ENCODE measurements around the gene MYCBP2.
"Not testable (repeated sequence)": the region's sequence is repeated elsewhere in the genome, so short reads cannot be mapped to it uniquely, and the experiment has no call there.

MYCBP2 gene

DNA sequence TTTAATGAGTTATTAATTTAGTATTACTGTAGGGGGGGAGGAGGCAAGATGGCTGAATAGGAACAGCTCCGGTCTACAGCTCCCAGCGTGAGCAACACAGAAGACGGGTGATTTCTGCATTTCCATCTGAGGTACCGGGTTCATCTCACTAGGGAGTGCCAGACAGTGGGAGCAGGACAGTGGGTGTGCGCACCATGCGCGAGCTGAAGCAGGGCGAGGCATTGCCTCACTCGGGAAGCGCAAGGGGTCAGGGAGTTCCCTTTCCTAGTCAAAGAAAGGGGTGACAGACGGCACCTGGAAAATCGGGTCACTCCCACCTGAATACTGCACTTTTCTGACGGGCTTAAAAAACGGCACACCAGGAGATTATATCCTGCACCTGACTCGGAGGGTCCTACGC lies 127.9 kb downstream of the MYCBP2 start:
- DNase-seq: not testable (repeated sequence)

- DNase-seq: no peak
Measured at GRCh38 chr13:77196052-77196618, 130.8 kb downstream of the MYCBP2 start.

- DNase-seq: no peak
Measured at GRCh38 chr13:77190349-77190958, 136.4 kb downstream of the MYCBP2 start.

DNA sequence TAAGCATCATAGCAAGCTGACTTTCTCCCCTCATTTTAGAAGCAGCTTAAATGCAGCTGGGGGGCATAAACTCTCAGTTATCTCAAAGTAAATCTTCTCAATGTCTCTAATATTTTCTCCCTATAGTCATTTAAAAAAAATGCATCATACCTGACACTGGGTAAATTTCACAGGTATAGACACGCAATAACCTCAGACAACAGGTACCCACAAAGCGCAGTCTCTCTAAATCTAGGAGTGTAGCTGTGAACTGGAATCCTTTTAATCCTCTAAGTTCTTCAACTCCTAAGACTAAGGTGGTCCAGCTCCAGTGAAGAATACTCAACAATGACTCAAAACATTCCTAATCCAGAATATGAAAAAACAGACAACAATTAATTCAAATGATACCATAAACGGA lies 141.2 kb downstream of the MYCBP2 start:
- DNase-seq: no peak

DNA sequence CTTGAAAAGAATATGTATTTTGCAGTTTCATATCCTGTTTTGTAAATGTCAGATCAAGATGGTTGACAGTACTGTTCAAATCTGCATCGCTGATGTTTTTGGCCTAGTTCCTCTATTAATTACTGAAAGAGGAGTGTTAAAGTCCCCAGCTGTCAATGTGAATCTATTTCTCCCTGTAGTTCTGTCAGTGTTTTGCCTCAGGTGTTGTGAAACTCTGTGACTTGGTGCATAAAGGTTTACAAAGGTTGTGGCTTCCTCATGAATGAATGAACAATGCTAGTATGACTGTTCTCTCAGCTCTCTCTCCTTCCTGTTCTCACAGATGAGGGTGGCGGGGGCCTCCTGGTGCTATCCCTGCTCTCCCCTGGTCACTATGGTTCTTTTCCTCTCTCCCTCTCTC lies 142.4 kb downstream of the MYCBP2 start:
- no peak for DNase-seq

- DNase-seq: no peak
Measured at GRCh38 chr13:77180011-77180410, 146.9 kb downstream of the MYCBP2 start.

DNA sequence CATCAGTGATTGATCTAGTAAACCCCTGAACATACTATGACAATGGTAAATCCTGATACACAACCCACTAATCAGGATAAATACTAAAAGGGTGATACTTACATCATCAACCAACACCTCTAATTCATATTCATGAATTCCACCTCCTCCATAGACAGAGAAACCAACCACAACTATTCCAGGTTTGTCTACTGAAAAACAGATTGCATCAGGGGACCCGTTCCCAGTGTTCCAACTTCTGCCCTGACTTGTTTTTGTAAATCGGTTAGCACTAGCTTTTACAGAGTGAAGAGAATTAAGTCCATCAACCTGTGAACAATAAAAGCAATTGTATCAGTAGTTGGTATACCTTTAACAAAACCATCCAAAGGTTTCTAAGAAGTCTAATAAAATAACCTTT lies 149.2 kb downstream of the MYCBP2 start:
- DNase-seq: no peak

DNA sequence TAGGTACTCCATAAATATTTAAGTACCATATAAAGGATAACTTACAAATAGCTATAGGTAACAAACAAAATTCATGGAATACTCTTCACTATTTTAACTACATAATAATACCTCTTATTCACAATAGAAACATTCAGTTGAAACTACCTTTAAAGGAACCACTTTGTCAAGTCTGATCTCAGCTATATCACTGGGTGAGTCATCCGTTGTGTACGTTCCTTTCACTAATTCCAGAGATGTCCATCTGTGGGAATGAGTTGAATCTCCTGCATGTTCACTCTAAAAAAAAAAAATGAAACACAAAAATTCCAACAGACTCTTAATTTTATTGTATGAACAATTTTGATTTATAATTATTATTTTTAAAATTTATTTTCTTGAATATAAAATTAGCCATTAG lies 150.5 kb downstream of the MYCBP2 start:
- DNase-seq: no peak

DNA sequence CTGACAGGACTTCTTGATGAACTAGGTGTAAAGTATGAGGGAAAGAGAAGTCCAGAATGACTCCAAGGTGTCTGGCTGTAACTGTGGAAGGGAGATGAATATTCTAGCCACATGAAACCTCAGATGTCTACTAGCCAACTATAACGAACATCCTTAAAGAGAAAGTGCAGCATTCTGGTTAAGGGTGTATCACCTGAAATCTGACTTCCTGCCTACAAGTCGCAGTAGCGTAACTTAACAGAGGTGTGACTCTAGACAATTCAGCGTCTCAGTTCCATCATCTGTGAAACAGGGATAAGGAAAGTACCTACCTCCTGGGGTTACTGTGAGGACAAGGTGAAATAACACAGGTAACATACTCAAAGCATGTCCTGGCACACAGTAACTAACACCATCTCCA lies 154.2 kb downstream of the MYCBP2 start:
- no peak for DNase-seq

GRCh38 chr13:77171451-77171850 lies 155.4 kb downstream of the MYCBP2 start:
- DNase-seq: no peak

- DNase-seq: no peak
Measured at GRCh38 chr13:77168237-77168636, 158.7 kb downstream of the MYCBP2 start.

- DNase-seq: no peak
Measured at GRCh38 chr13:77150651-77151050, 176.2 kb downstream of the MYCBP2 start.

DNA sequence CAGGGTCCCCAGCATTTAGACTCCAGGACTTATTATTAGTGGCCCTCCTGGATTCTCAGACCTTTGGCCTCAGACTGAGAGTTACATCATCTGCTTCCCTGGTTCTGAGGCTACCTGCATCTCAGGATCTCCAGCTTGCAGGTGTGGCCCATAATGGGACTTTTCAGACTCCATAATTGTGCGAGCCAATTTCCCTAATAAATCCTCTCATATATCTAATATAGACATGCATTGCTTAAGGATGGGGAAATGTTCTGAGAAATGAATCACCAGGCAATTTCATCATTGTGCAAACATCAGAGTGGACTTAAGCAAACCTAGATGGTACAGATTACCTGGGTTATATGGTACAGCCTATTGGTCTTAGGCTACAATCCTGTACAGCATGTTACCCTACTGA lies 183.5 kb downstream of the MYCBP2 start:
- no peak for DNase-seq

DNA sequence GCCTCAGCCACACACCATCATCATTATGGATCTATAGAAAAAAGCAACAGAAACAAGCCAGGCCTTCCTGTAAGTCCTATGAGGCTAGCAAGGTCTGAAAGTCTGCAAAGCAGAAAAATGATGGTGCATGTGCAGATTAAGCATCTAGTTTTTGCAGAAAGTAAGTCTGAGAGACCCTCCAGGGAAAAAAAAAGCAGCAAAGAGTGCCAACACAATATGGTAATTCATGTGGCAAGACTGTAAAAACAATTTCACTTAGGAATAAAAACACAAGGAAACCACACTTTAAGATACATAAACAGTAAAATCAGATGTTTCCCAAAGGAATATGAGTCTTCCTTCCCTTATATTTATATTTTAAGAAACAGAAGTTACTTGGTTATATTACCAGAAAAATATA lies 187.6 kb downstream of the MYCBP2 start:
- DNase-seq: no peak

DNA sequence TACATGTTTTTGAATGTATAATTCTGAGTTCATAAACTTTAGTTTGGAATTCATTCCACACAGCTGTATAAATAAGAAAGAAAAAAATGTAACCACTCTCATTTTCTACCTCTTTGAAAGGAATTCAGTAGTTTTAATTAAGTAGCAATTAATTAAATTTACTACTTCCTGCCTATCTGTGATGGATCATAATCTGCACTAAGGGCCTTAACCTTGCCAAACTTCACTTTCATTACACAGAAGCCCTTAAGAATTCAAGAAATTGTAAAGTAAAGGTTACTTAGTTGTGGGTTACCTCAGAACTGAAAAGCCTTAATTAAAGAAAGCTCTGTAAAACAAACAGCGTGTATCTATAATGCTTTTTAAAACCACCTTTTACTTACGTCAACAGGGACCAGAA lies 188.1 kb downstream of the MYCBP2 start:
- DNase-seq: no peak

GRCh38 chr13:77136902-77137420 lies 189.9 kb downstream of the MYCBP2 start:
- DNase-seq: no peak

GRCh38 chr13:77124423-77124822 lies 202.5 kb downstream of the MYCBP2 start:
- no peak for DNase-seq

- DNase-seq: no peak
Measured at GRCh38 chr13:77118134-77118533, 208.8 kb downstream of the MYCBP2 start.

DNA sequence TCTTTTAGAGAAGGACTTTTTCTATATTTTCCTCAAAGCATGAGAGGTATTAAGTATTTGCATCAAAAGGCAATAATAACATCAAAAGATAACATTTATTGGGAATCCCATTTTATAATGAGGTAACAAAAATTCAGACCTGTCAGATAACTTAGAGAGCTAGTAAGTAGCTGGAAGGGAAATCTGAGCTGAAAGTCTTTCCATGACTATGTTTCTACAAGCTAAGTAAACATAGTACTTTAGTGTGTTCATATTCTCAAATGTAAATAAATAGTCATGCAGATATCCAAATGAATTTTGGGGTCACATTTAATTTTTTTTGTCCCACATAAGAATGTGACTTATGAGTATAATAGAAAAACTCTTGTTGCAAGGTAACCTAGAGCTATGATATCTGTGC lies 212.6 kb downstream of the MYCBP2 start:
- no peak for DNase-seq

GRCh38 chr13:77113496-77113895 lies 213.4 kb downstream of the MYCBP2 start:
- DNase-seq: no peak

GRCh38 chr13:77105051-77105450 lies 221.8 kb downstream of the MYCBP2 start:
- no peak for DNase-seq

GRCh38 chr13:77099415-77099814 lies 227.5 kb downstream of the MYCBP2 start:
- DNase-seq: no peak

- DNase-seq: no peak
Measured at GRCh38 chr13:77095288-77095687, 231.6 kb downstream of the MYCBP2 start.

GRCh38 chr13:77094773-77095172 lies 232.1 kb downstream of the MYCBP2 start:
- no peak for DNase-seq

DNA sequence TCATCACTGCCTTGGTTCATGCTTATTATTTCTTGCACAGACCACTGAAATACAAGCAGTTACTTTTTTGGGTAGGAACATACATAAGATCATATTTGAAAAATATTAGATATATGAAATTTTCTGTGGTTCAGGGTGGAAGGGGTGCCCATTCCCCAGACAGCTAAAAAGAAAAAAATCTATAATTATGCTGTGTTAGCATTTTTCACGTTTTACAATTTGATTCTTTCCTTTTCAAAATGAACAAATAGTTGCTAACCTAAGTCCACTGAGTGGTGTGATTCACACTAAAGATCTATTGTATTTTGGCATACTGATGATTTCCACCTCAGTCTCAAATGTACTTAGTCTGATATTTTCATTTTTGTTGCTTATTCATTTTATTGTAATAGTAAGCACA lies 233.2 kb downstream of the MYCBP2 start:
- DNase-seq: no peak
